OCI-LY1 (cell line): ENCODE measurements around the gene PSORS1C2.
"Not testable (repeated sequence)": the region's sequence is repeated elsewhere in the genome, so short reads cannot be mapped to it uniquely, and the experiment has no call there.

ENCODE experiments used
- H2AFZ ChIP-seq: fragments of 200-600 bp; sonication (generic), shearing (Covaris generic); 2 replicates; pipeline ENCODE4 v1.6.0; 2014; ENCODE audit warnings: antibody characterized with exemption, mild to moderate bottlenecking, low read length
- H3F3A ChIP-seq: fragments of 200-600 bp; sonication (generic), shearing (Covaris generic); 2 replicates; pipeline ENCODE4 v1.6.0; 2014; ENCODE audit warnings: mild to moderate bottlenecking, antibody characterized with exemption, low read length, moderate library complexity; ENCODE audit not compliant: insufficient read depth
- H3K27ac ChIP-seq: fragments of 200-600 bp; sonication (generic); 2 replicates; pipeline ENCODE4 v1.5.1; 2014; ENCODE audit warnings: low read length, mixed run types, mild to moderate bottlenecking, low read depth; ENCODE audit not compliant: poor library complexity, severe bottlenecking
- H3K27me3 ChIP-seq: fragments of 200-600 bp; sonication (generic); 2 replicates; pipeline ENCODE4 v1.6.0; 2014; ENCODE audit warnings: antibody characterized with exemption, mild to moderate bottlenecking, low read length, moderate library complexity; ENCODE audit not compliant: insufficient read depth
- H3K36me3 ChIP-seq: fragments of 200-600 bp; sonication (generic); 2 replicates; pipeline ENCODE4 v1.6.1; 2014; ENCODE audit warnings: mild to moderate bottlenecking, antibody characterized with exemption, low read length, moderate library complexity, mixed read lengths; ENCODE audit not compliant: insufficient read depth
- H3K4me1 ChIP-seq: fragments of 200-600 bp; sonication (generic); 2 replicates; pipeline ENCODE4 v1.5.1; 2014; ENCODE audit warnings: mild to moderate bottlenecking, low read length, moderate library complexity; ENCODE audit not compliant: insufficient read depth, severe bottlenecking
- H3K4me2 ChIP-seq: fragments of 200-600 bp; sonication (generic), shearing (Covaris generic); 2 replicates; pipeline ENCODE4 v1.6.1; 2014; ENCODE audit warnings: low read length
- H3K4me3 ChIP-seq: fragments of 200-600 bp; sonication (generic); 2 replicates; pipeline ENCODE4 v1.5.1; 2014; ENCODE audit warnings: low read length, low read depth, mild to moderate bottlenecking, mixed read lengths; ENCODE audit not compliant: poor library complexity, severe bottlenecking
- H3K79me2 ChIP-seq: fragments of 200-600 bp; shearing (Covaris generic); 2 replicates; pipeline ENCODE4 v1.6.1; 2016; ENCODE audit warnings: mixed run types, low read length, mixed read lengths; ENCODE audit not compliant: insufficient read depth
- H3K9ac ChIP-seq: fragments of 200-600 bp; sonication (generic), shearing (Covaris generic); 2 replicates; pipeline ENCODE4 v1.6.1; 2014; ENCODE audit warnings: mild to moderate bottlenecking, low read length, mixed read lengths
- H3K9me2 ChIP-seq: fragments of 200-600 bp; sonication (generic), shearing (Covaris generic); 2 replicates; pipeline ENCODE4 v1.6.1; 2014; ENCODE audit warnings: low read depth, mild to moderate bottlenecking, low read length, mixed read lengths
- H3K9me3 ChIP-seq: fragments of 200-600 bp; shearing (Covaris generic); 2 replicates; pipeline ENCODE4 v1.6.1; 2014; ENCODE audit warnings: low read length, mixed read lengths
- H4K20me1 ChIP-seq: fragments of 200-600 bp; sonication (generic), shearing (Covaris generic); 2 replicates; pipeline ENCODE4 v1.6.0; 2016; ENCODE audit warnings: mild to moderate bottlenecking, low read length; ENCODE audit not compliant: insufficient read depth
- EZH2 ChIP-seq: fragments of 200-600 bp; sonication (generic), shearing (Covaris generic); IDR thresholded peaks from 2 replicates; pipeline ENCODE4 v1.8.0; 2017; ENCODE audit warnings: borderline replicate concordance, mixed run types, mild to moderate bottlenecking, antibody characterized with exemption, low read length, moderate library complexity, mixed read lengths
- TF ChIP-seq, protein P1 (sequence below): fragments of 200-600 bp; sonication (generic), shearing (Covaris generic); IDR thresholded peaks from 2 replicates; pipeline ENCODE4 v1.5.1; 2017; ENCODE audit warnings: mild to moderate bottlenecking, antibody characterized with exemption, low read length, moderate library complexity, mixed read lengths

PSORS1C2 gene

DNA sequence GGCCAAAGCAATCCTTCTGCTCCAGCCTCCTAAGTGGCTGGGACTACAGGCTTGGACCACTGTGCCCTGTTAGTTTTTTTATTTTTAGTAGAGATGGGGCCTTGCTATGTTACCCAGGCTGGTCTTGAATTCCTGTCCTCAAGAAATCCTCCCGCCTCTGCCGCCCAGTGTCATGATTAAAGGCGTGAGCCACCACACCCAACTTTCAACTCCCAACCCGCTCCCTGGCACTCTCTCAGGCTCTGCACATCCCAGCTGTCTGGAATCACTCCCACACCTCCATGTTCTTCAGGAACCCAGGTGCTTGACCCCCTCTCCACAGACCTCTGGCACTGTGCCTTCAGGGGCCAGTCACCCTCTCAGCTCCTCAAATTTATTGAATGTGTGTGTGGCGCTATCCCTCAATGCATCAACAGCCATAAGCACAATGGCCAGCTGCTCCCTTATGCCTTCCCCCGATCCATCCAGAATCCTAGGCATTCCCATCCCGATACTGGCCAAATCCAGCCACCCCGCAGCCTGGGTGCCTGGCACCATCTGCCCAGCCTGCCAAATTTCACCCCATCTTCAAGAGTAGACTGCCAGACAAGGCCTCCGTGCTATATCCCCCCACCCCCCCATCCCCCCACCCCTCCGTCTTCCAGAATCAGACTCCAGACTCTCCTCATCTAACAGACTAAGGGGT lies 32.3 kb upstream of the PSORS1C2 start:
- Histone ChIP-seq H3K4me2 (no peak overlapping the region), H3K4me1 (no peaks in the 10 kb centered on the region), H3F3A (no peaks in the 10 kb centered on the region), H3K27me3 (no peaks in the 10 kb centered on the region), H3K9ac (no peak overlapping the region), H3K9me2 (no peaks in the 10 kb centered on the region), H3K9me3 (no peaks in the 10 kb centered on the region), H2AFZ (no peak overlapping the region), H3K27ac (no peak overlapping the region), H3K36me3 (no peaks in the 10 kb centered on the region), H4K20me1 (no peaks in the 10 kb centered on the region), H3K79me2 (no peaks in the 10 kb centered on the region), H3K4me3 (no peak overlapping the region)
- TF ChIP-seq EZH2, result no peak
- TF ChIP-seq, protein P1, sequence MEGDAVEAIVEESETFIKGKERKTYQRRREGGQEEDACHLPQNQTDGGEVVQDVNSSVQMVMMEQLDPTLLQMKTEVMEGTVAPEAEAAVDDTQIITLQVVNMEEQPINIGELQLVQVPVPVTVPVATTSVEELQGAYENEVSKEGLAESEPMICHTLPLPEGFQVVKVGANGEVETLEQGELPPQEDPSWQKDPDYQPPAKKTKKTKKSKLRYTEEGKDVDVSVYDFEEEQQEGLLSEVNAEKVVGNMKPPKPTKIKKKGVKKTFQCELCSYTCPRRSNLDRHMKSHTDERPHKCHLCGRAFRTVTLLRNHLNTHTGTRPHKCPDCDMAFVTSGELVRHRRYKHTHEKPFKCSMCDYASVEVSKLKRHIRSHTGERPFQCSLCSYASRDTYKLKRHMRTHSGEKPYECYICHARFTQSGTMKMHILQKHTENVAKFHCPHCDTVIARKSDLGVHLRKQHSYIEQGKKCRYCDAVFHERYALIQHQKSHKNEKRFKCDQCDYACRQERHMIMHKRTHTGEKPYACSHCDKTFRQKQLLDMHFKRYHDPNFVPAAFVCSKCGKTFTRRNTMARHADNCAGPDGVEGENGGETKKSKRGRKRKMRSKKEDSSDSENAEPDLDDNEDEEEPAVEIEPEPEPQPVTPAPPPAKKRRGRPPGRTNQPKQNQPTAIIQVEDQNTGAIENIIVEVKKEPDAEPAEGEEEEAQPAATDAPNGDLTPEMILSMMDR, result no peak

GRCh38 chr6:31170600-31170881 lies 31.7 kb upstream of the PSORS1C2 start, which contains the start of gene POU5F1:
Gene POU5F1 (minus strand): TSS chr6:31170682. CDS start chr6:31170620, 62 bp downstream.
- Histone ChIP-seq H3K4me3 (no peak within 1 kb of the TSS), H3K27ac (no peak within 1 kb of the TSS), H3K79me2 (no peaks in the 10 kb centered on the region), H3K27me3 (no peaks in the 10 kb centered on the region), H3F3A (no peaks in the 10 kb centered on the region), H3K4me1 (peaks cover 4% of the 10 kb centered on the region), H3K9me2 (no peaks in the 10 kb centered on the region), H2AFZ (no peak within 1 kb of the TSS), H3K36me3 (no peaks in the 10 kb centered on the region), H3K9ac (no peak within 1 kb of the TSS), H3K9me3 (no peaks in the 10 kb centered on the region), H3K4me2 (no peak within 1 kb of the TSS), H4K20me1 (no peaks in the 10 kb centered on the region)
- TF ChIP-seq, protein P1, result no peak
- TF ChIP-seq EZH2, result no peak

DNA sequence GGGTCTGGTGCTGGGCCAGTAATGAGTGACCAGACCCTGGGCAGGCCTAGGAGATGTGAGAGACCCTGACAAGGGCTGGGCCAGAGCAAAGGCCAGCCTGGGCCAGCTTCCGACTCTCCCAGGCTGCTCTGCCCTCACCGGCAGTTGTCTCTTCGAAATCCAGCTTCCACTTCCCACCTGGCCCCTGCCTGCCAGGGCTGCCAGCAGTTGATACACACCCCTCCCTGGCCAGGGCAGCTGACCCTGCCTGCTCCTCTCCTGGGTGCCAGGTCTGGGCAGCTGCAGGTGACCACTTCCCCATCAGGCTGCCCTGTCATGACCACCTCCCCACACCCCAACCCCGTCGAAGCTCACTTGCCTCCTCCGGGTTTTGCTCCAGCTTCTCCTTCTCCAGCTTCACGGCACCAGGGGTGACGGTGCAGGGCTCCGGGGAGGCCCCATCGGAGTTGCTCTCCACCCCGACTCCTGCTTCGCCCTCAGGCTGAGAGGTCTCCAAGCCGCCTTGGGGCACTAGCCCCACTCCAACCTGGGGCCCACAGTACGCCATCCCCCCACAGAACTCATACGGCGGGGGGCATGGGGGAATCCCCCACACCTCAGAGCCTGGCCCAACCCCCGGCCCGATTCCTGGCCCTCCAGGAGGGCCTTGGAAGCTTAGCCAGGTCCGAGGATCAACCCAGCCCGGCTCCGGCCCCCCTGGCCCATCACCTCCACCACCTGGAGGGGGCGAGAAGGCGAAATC lies 31.2 kb upstream of the PSORS1C2 start:
- H3K4me3 ChIP-seq, result not testable (repeated sequence)

More for the DNA sequence above, 31.2 kb upstream of the PSORS1C2 start:
- not testable (repeated sequence) for H3K36me3 ChIP-seq, H2AFZ ChIP-seq, H3K9me2 ChIP-seq, H3F3A ChIP-seq, H4K20me1 ChIP-seq, H3K9ac ChIP-seq, H3K27ac ChIP-seq, H3K79me2 ChIP-seq, H3K9me3 ChIP-seq, H3K27me3 ChIP-seq, H3K4me1 ChIP-seq, H3K4me2 ChIP-seq
